GM19468 (cell line): ENCODE data around the gene LIPA.
"Not testable (repeated sequence)": the region's sequence is repeated elsewhere in the genome, so short reads cannot be mapped to it uniquely, and the experiment has no call there.

Source experiments
- ATAC-seq: cut with Tn5 transposase; IDR thresholded peaks from one replicate; pipeline ENCODE4 v1.9.1; 2021; ENCODE audit warnings: mild to moderate bottlenecking, moderate library complexity, moderate number of reproducible peaks; ENCODE audit not compliant: unreplicated experiment; ENCODE audit errors: extremely low read depth

The LIPA gene

GRCh38 chr10:89171996-89172395 is 79.6 kb downstream of the LIPA start:
- ATAC-seq, result no peak

- no peak for ATAC-seq
Observed at GRCh38 chr10:89171263-89171872, 80.2 kb downstream of the LIPA start.

- not testable (repeated sequence) for ATAC-seq
Observed at GRCh38 chr10:89168354-89168900, 83.1 kb downstream of the LIPA start.

- no peak for ATAC-seq
Observed at GRCh38 chr10:89167915-89168314, 83.7 kb downstream of the LIPA start.

DNA sequence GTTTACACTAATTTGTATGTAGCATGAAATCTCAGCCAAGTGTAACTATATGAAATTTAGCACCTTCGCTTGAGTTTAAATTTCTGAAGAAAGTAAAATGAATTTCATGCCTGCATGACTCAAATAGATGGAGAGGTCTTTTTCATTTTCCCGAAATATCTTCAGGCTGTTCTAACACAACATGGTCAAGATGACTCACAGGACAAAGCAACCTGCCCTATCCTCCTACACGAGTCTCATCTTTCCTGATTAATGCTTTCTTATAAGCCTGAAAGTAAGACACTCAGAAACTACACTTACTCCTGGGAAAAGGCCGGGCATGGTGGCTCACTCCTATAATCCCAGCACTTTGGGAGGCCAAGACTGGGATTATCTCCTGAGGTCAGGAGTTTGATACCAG is 85.7 kb downstream of the LIPA start:
- no peak for ATAC-seq

- ATAC-seq, result no peak
Observed at GRCh38 chr10:89164920-89165319, 86.7 kb downstream of the LIPA start.

GRCh38 chr10:89164080-89164479 is 87.5 kb downstream of the LIPA start:
- no peak for ATAC-seq
